Measurements from ENCODE around the gene HIVEP1. TPM values are rescaled to one million over a fixed set of nuclear protein-coding genes. Genes with fewer than 3 reads are reported as not detected.

Gene HIVEP1
- total RNA-seq, 1 donor from 2014 or later, result 25.7 TPM

DNA sequence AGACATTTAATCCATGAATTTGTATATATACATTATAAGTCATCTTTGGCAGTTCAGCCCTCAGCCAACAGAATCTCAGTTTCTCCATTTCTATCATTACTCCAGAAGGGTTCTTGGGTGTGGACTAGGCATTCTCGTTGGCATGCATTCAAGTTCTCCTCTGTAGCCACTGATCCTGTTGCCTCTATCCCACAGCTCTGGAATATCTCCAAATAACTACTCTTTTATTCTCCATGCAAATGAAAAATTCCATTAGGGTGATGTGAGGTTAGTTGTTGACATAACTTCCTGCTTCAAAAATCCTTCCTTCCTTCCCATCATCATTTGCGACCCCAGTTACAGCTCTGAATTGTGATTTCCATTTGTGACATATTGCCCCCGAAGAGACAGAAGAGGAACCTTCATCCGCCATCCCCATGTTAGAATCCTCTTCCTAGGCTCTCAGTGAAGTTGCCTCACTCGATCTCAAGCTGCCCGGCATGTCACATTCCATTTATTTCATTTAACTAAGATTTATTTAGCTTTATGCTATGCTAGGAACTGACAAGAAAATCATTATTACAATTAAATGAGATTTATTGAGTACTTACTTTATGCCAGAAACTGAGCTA, 184.3 kb downstream of the HIVEP1 start:
- Histone ChIP-seq H3K4me1 (no peaks in the 10 kb centered on the region), H3K36me3 (no peaks in the 10 kb centered on the region), H3K27me3 (no peaks in the 10 kb centered on the region), H3K4me3 (no peak overlapping the region), H3K27ac (no peak overlapping the region), H3K9me3 (no peaks in the 10 kb centered on the region)
- TF ChIP-seq CTCF (IDR thresholded peaks at IDR 0.05), result no peak
- no peak for DNase-seq
- ATAC-seq, result no peak
- intact Hi-C loops (cut with DNase I), result no loop called here

GRCh38 chr6:12198851-12199250, 186.7 kb downstream of the HIVEP1 start:
- no peaks in the 10 kb centered on the region for H3K27me3 ChIP-seq
- DNase-seq, result no peak
- H3K4me1 ChIP-seq, result no peaks in the 10 kb centered on the region
- H3K9me3 ChIP-seq, result no peaks in the 10 kb centered on the region
- no peak for TF ChIP-seq CTCF (IDR thresholded peaks at IDR 0.05)
- H3K27ac ChIP-seq, result no peak overlapping the region
- intact Hi-C loops (cut with DNase I), result no loop called here
- H3K36me3 ChIP-seq, result no peaks in the 10 kb centered on the region
- H3K4me3 ChIP-seq, result no peak overlapping the region
- ATAC-seq, result no peak

DNA sequence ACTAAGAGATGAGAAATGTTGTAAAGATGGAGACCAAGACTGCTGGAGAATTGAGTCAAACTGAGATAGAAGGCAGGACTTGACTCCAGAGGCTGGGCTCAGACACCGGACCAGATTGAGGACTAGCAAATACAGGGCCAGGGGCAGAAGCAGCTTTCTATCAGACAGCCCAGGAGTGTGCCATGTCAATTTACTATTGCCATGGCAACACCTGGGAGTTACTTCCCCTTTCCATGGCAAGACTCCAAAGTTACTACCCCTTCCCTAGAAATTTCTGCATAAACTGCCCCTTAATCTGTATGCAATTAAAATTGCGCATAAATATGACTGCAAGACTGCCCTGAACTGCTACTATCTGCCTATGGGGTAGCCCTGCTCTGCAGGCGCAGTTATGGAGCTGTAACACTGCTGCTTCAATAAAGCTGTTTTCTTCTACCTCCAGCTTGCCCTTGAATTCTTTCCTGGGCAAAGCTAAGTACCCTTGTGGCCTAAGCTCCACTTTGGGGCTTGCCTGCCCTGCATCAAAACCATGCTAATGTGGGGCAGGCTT, 188.0 kb downstream of the HIVEP1 start:
- Histone ChIP-seq H3K27me3 (no peaks in the 10 kb centered on the region), H3K36me3 (no peaks in the 10 kb centered on the region), H3K4me1 (no peaks in the 10 kb centered on the region), H3K27ac (no peak overlapping the region), H3K9me3 (no peaks in the 10 kb centered on the region), H3K4me3 (no peak overlapping the region)
- ATAC-seq, result peak; percentile 28
- intact Hi-C loops (cut with DNase I), result no loop called here
- no peak for TF ChIP-seq CTCF (IDR thresholded peaks at IDR 0.05)
- no peak for DNase-seq

- Histone ChIP-seq H3K4me3 (no peak overlapping the region), H3K27me3 (no peaks in the 10 kb centered on the region), H3K4me1 (no peaks in the 10 kb centered on the region), H3K9me3 (no peaks in the 10 kb centered on the region), H3K27ac (no peak overlapping the region), H3K36me3 (no peaks in the 10 kb centered on the region)
- intact Hi-C loops (cut with DNase I), result no loop called here
- no peak for TF ChIP-seq CTCF (IDR thresholded peaks at IDR 0.05)
- DNase-seq (no peak), ATAC-seq (no peak)
Observed at GRCh38 chr6:12200761-12201160, 188.6 kb downstream of the HIVEP1 start.

GRCh38 chr6:12203001-12203400, 190.9 kb downstream of the HIVEP1 start:
- no peak for DNase-seq
- Histone ChIP-seq H3K27me3 (no peaks in the 10 kb centered on the region), H3K9me3 (no peaks in the 10 kb centered on the region), H3K4me1 (no peaks in the 10 kb centered on the region), H3K27ac (no peak overlapping the region), H3K36me3 (no peaks in the 10 kb centered on the region), H3K4me3 (no peak overlapping the region)
- intact Hi-C loops (cut with DNase I), result no loop called here
- TF ChIP-seq CTCF (IDR thresholded peaks at IDR 0.05), result no peak
- ATAC-seq, result no peak

DNA sequence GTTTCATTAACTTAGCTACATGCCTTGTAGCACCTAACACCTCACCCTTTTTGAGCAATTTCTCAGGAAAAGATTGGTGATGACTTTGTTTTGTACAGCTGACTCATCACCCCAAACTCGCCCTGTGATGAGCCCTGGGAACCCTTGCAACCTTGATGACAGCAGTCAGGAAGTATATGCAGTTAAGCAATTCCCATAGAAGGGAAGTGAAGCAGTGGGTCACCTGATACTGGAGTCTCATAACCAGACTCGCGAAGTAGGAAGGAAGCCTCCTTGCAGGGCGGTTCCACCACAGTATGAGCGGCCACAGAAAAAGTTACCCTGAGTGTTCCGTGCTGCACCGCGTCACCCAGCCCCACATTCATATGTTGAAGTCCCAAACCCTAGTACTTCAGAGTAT, 196.1 kb downstream of the HIVEP1 start:
- Histone ChIP-seq H3K27ac (no peak overlapping the region), H3K4me3 (no peak overlapping the region), H3K27me3 (no peaks in the 10 kb centered on the region), H3K9me3 (no peaks in the 10 kb centered on the region), H3K36me3 (no peaks in the 10 kb centered on the region), H3K4me1 (no peaks in the 10 kb centered on the region)
- intact Hi-C loops (cut with DNase I), result no loop called here
- ATAC-seq (peak; percentile 97), DNase-seq (no peak)
- no peak for TF ChIP-seq CTCF (IDR thresholded peaks at IDR 0.05)

Measured in upper lobe of right lung (tissue), 1 donor.